Dedifferentiated amniotic fluid mesenchymal stem cell (primary cell): ENCODE data around the gene PARP3.
"Not testable (repeated sequence)": the region's sequence is repeated elsewhere in the genome, so short reads cannot be mapped to it uniquely, and the experiment has no call there.

Experiments used
- DNase-seq: peaks from one replicate; pipeline ENCODE4 v3.0.0-alpha.2; 2016; ENCODE audit errors: extremely low spot score

Gene PARP3

DNA sequence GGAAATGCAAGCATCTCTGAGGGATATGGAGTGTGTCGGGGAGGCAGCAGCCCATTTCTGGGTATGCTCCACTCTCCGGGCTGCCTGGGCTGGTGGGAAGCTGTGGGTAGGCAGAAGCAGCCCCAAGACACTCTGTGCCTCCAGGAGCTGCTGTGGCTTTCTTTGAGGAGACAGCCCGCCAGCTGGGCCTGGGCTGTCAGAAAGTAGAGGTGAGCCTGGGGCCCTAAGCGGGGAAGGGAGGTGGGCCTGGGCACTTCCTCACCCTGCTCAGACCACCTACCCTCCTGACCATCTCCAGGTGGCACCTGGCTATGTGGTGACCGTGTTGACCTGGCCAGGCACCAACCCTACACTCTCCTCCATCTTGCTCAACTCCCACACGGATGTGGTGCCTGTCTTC, 42.9 kb downstream of the PARP3 start:
- no peak for DNase-seq

DNA sequence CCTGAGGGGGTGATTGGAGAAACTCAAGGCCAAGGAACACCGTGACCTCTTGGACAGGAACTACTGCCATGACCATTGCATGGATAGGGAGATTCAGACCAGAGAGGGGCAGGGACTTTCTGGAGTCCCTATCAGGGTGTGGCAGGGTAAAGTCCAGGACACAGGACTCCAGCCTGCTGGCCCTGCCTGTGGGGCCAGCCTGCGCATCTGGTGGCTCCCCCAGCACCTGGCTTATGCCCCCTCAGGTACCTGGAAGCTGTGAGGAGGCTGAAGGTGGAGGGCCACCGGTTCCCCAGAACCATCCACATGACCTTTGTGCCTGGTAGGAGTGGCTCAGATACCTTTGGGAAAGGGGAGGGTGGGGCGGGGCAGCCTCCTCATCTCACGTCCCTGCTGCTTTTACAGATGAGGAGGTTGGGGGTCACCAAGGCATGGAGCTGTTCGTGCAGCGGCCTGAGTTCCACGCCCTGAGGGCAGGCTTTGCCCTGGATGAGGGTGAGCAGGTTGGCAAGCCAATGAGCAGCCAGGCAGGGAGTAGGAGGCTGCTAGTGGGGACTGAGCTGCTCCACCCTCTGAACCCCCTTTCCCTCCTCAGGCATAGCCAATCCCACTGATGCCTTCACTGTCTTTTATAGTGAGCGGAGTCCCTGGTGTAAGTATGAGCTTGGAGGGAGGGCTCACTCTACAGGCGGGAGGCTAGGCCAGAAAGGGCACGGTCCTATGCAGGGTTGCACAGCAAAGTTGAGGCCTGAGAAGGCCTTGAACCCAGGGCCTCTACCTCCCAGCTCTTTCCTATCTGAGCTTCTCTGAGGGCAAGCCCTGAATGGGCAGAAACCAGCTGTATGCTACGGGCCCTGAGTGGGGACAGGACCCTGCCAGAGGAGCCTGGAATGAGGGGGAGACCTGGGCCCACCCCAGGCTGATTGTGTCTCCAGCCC, 44.1 kb downstream of the PARP3 start:
- no peak for DNase-seq

DNA sequence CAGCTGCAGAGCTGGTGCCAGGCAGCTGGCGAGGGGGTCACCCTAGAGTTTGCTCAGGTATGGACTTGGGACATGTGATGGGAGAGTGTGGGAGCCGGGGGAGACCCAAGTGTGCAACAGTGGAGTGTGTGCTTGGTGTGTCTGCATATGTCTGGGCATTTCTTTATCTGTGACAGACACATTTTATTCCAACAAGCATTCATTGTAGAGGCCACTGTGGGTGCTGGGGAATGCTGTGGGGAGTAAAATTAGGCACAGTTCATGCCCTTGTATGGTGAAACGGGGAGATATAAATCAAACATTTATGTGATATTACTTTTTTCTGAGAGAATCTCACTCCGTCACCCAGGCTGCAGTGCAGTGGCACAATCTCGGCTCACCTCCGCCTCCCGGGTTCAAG, 45.4 kb downstream of the PARP3 start:
- DNase-seq: no peak

DNA sequence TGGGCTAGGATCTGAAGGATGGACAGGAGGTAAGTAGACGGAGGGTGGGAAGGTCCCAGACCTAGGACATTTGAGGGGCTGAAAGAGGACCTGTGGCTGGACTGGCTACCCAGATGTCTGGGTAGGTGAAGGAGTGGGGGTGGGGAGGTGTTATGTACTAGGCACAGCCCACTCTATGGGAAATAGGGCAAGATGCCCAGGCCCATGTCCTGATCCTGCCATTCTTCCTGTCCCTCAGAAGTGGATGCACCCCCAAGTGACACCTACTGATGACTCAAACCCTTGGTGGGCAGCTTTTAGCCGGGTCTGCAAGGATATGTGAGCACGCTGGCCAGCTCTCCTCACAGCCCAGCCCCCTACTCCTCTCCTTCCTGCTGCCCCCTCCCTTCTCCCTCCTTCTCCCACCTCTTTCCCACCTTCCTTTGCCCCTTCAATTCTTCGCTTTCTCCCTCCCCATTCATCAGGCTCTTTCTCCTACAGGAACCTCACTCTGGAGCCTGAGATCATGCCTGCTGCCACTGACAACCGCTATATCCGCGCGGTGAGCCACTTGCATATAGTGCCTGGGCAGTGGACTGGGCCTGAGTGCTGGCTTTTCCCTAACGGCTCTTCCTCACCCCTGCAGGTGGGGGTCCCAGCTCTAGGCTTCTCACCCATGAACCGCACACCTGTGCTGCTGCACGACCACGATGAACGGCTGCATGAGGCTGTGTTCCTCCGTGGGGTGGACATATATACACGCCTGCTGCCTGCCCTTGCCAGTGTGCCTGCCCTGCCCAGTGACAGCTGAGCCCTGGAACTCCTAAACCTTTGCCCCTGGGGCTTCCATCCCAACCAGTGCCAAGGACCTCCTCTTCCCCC, 46.4 kb downstream of the PARP3 start:
- no peak for DNase-seq

DNA sequence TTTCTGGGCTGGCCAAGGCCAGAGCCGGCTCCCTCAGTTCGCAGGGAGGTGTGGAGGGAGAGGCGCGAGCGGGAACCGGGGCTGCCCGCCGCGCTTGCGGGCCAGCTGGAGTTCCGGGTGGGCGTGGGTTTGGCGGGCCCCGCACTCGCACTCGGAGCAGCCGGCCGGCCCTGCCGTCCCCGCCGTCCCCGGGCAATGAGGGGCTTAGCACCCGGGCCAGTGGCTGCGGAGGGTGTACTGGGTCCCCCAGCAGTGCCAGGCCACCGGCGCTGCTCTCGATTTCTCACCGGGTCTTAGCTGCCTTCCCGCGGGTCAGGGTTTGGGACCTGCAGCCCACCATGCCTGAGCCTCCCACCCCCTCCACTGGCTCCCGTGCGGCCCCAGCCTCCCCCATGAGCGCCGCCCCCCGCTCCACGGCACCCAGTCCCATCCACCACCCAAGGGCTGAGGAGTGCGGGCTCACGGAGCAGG, 48.4 kb downstream of the PARP3 start:
- DNase-seq: not testable (repeated sequence)

DNA sequence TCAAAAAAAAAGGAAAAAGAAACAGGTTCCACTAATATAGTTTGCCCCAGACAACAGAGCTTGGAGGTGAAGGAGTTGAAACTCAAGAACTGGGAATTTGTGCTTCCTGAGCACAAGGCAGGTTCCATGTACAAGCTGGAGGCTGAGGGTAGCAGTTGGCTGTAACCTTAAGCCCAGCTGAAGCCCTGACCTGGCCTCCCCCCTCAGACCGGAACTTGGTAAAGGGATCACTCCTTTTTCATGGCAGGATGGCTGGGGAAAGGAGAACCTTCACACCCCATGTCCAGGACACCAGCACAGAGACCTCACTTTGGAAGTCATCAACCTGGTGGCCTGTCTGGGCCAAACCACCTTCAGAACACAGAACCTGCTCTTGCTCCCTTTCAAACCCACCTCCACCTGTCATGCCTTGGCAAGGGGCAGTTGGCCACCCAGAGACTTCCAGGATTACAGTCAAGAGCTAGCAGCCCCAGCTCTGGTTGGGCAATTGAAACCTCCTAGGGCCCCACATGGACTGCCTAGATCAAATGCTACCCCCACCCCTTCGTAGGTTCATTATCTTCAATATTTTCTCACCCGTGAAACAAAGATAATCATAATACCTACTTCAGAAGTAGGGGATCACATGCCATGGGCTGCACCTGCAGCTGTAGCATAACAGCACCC, 50.0 kb downstream of the PARP3 start:
- DNase-seq: no peak

DNA sequence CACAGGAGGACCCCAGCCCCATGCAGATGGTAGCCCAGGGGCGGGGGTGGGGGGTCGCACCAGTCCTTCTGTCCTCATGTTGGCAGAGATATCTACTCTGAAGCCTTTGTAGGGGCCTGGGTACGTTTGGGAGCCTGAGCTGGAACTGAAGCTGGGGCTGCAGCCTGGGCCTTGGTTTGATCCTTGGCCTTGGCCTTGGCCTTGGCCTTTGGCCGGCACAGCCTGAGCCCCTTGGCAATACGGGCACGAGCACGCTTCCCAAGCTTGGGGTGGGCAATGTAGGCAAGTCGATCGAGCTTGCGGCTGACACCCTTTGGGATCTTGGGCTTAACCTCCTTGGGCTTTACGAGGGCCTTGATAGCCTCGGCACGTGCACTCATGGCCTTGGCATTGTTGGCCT, 51.5 kb downstream of the PARP3 start:
- not testable (repeated sequence) for DNase-seq

DNA sequence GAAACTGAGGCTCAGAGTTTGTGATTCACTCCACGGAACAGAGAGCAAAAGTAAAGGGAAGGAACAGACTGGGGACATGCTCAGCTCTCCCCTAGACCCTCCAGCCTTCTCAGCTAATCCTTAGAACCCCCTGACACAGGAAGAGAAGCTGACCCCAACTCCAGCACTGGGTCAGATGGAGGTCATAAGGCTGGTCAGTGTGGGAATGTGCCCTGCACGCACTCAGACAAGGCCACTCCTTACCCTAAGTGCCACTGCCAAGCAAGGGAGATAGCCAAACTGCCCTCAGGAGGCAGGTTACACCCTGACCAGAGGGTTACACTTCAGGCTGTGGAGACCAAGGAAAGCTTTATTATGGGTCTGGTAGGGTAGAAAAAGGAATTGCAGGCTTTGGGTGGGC, 52.4 kb downstream of the PARP3 start:
- no peak for DNase-seq

DNA sequence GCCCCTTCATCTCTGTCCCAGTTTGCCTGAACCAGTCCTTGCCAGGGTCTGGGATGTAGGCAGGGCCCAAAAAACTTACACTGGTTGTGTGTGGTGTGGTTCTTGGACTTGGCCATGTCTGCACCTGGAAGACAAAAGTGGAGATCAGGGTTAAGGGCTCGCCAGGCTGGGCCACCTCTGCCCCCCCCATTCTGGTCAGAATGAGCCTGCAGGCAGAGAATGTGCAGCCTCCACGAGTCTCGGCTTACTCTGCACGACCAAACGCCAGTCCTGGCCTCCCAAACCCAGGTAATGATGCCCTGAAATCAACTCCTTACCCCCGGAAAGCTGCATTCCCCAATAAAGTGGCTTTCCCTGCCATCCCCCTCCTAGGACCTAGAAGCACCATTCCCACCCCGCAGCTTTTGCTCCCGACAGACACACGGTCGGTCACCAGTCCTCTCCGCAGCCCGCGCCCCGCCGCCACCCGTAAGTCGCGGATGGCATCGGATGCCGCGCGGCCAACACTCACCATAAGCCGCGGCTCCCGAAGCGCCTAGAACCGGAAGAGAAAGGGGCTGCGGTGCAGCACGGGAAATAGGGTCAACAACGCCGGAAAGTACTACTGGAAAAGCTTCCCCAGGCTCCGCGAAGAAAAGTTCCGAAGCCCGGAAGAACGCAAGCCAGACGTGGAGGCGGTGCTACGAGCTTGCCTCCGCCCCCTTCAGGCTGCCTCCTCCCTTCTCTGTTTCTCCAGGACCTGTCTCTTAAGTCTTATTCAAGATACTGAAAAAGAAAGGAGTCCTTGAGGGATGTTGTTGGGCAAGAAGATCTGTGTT, 53.4 kb downstream of the PARP3 start, which contains the start of gene RPL29:
TSS of gene RPL29 (minus strand) at position 550 of the 818 bp plus-strand sequence. CDS start at position 116, 434 bp downstream.
- peak; percentile 97 for DNase-seq

DNA sequence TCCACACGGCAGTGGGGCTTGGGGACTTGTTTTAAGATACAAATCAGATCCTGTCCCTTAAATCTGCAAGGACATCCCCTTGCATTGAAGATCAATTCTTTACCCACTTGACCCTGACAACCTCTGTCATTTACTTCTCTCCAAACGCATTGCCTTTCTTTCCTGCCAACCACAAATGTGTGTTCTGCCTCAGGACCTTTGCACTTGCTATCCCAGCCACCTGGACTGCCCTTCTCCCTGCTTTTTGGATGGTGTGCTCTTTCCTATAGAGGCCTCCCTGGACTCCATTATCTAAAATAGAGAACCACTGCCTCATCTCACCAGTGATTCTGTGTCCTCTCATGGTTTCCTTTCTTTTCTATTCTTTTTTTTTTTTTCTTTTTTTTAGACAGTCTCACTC, 55.0 kb downstream of the PARP3 start:
- no peak for DNase-seq

DNA sequence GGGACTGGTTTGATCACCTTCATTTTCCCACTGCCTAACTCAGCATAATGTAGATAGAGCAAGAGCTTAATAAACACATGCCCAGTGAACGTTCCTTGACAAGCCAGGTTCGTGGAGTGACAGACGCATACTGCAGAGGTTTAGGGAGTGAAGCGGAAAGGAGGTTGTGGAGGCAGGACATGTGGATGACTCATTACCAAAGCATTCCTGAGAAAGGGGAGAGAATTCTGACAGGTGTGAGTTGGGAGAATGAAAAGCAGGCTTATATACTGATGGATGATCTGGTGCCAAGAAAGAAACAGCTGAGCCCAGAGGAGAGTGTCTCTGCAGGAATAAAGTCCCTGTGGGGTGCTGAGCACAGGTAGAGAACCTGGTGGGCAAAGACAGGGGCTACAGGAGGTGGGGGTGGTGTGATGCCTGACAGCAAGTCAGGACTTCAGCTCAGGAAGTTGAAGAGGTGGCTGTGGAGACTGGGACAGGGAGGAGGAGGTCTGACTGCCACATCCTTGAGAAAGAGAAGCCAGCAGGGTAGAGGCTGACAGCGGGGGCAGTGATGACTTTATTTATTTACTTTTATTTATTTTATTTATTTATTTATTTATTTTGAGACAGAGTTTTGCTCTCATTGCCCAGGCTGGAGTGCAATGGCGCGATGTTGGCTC, 55.9 kb downstream of the PARP3 start:
- DNase-seq: no peak
